Activated T-helper 17 cell treated with anti-CD3 and anti-CD28 coated beads, Interleukin-2, amount 50 U/mL, for 72 hours (primary cell): Measurements from ENCODE around the gene ZNF808. TPM values are rescaled to one million over a fixed set of nuclear protein-coding genes. Genes with fewer than 3 reads are reported as not detected.
A peak's percentile ranks its signal among the peaks of the same experiment; 100 is the strongest.
"Not testable (repeated sequence)": the region's sequence is repeated elsewhere in the genome, so short reads cannot be mapped to it uniquely, and the experiment has no call there.

Experiments
- ATAC-seq: fragments of 150-1000 bp; cut with Tn5 transposase; replicated peaks from 2 replicates; pipeline ENCODE4 v1.10.0; 2021; ENCODE audit warnings: mild to moderate bottlenecking, moderate library complexity
- H3K27ac Mint-ChIP-seq: one replicate; pipeline ENCODE4 v1.8.0; 2022; ENCODE audit warnings: mixed read lengths
- H3K27me3 Mint-ChIP-seq: one replicate; pipeline ENCODE4 v1.8.0; 2022; ENCODE audit warnings: mixed read lengths
- H3K36me3 Mint-ChIP-seq: one replicate; pipeline ENCODE4 v1.8.0; 2022; ENCODE audit warnings: low read depth, mild to moderate bottlenecking, mixed read lengths
- H3K4me1 Mint-ChIP-seq: one replicate; pipeline ENCODE4 v1.8.0; 2022; ENCODE audit warnings: mixed read lengths
- H3K4me3 Mint-ChIP-seq: one replicate; pipeline ENCODE4 v1.8.0; 2022; ENCODE audit warnings: mild to moderate bottlenecking, mixed read lengths
- H3K9me3 Mint-ChIP-seq: one replicate; pipeline ENCODE4 v1.8.0; 2022; ENCODE audit warnings: mixed read lengths
- total RNA-seq, 2 donors: library from RNA; stranded (reverse); gene quantifications; one replicate each; pipeline ENCODE4 v1.2.3, GENCODE V29; 2022

The ZNF808 gene
- total RNA-seq, 2 donors from 2014 or later: 20.5 to 45.0 TPM

DNA sequence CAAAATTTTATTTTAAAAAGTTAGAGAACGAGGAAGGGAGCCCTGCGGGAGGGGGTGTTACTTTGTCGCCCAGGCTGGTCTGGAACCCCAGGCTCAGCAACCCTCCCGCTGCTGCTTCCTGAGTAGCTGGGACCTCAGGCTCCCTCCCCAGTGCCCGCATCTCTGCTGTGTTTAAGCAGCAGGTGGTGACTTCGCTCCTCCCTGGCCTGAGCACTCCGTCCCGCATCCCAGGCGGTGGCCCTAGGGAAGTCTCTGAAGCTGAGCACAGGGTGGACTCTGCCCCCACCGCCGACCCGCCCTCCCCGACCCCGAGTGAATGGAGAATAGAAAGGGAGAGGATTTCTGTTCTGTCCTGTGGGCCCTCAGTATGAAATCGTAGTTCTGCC is 73.2 kb downstream of the ZNF808 start:
- Mint-ChIP-seq H3K4me3 (peak overlapping the region; percentile 83), H3K9me3 (peaks cover 22% of the 10 kb centered on the region), H3K4me1 (peaks cover 19% of the 10 kb centered on the region), H3K36me3 (peaks cover 29% of the 10 kb centered on the region), H3K27me3 (no peaks in the 10 kb centered on the region), H3K27ac (no peak overlapping the region)
- peak; percentile 33 for ATAC-seq

DNA sequence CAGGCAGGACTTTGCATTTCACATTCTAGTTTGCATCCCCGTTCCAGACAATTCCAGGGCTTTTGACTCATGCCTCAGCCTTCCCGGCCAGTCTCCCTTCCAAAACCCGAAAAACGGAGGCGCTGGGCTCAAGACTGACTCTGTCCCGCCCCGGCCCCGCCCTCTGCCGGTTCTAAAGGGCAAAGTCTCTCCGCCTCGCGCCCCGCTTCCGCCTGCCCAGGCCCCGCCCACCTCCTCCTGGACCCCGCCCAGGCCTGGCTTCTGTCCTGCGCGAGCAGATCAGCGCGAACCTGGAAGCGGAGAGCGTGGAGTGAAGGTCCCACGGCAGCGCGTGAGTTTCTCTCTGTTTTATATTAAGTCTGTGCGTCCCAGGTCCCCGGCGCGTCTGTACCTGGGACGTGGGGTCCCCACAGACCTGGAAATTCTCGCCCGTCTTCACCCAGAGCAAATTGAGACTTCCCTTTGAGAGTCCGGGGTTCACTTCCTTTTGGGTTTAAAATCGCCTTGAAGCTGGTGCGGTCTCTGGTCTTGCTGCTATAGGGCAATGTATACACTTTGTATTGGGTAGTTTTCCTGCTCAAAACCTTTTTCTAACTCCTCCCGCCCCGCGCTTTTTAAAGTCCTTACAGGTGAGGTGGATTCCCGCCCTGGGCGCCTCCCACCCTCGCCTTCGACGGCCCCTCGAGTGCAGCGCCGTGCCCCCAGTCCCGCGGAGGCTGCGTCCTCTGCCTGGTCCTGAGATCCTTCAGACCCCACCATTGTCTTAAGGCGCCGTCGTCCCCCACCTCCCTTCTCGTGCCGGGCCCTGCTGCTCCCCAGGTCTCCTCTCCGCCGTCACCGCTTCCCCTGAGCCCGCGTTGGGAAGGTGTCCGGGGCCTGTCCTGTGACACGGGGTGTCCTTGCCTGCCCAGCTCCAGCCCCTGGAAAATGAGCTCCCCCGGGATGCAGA is 73.8 kb downstream of the ZNF808 start:
- Mint-ChIP-seq H3K27me3 (no peaks in the 10 kb centered on the region), H3K27ac (peak overlapping the region; percentile 29), H3K9me3 (peaks cover 20% of the 10 kb centered on the region), H3K4me1 (peaks cover 22% of the 10 kb centered on the region), H3K36me3 (peaks cover 29% of the 10 kb centered on the region), H3K4me3 (peak overlapping the region; percentile 83)
- peak; percentile 99 for ATAC-seq

DNA sequence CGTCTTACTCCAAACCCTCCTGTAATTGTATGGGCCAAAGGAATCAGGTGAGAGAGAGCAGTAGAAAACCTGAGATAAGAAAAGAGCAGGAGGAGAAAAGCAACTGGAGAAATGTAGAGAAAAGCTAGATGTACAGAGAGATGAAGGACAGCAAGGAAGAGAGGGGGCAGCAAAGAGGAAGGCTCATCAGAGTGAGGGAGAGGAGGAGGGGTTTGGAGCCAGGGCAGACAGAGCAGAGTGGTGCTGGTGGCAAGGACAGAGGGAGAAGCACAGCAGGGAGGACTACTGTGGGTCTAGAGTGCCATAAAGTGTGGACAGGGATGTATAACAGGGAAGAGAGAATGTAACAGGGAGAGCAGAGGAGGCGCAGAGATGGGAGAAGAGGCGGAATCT is 74.5 kb downstream of the ZNF808 start:
- not testable (repeated sequence) for H3K27me3 Mint-ChIP-seq, ATAC-seq
- peaks cover 16% of the 10 kb centered on the region for H3K9me3 Mint-ChIP-seq

DNA sequence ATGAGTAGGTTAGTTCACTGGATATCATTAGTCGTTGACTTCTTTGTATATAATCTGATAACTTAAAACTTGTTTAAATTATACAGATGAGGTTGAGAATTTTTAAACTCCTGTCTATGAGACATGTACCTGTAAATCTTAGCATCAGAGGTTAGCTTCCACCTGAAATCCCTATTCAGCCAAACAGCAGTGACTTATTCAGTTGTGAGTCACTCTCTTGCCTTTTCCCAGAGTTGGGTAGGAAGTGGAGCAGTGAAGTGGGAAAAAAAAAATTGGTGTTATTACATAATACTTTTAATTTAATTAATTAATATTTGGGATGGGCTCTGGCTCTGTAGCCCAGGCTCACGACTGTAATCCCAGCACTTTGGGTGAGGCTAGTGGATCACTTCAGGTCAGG is 75.5 kb downstream of the ZNF808 start:
- H3K4me3 Mint-ChIP-seq: no peak overlapping the region
- peaks cover 18% of the 10 kb centered on the region for H3K4me1 Mint-ChIP-seq
- peaks cover 26% of the 10 kb centered on the region for H3K36me3 Mint-ChIP-seq
- peaks cover 9% of the 10 kb centered on the region for H3K9me3 Mint-ChIP-seq
- no peak for ATAC-seq
- no peaks in the 10 kb centered on the region for H3K27me3 Mint-ChIP-seq
- no peak overlapping the region for H3K27ac Mint-ChIP-seq

More for the DNA sequence above, 74.5 kb downstream of the ZNF808 start:
- Mint-ChIP-seq H3K36me3 (peaks cover 27% of the 10 kb centered on the region), H3K4me3 (peak overlapping the region; percentile 83), H3K4me1 (peaks cover 19% of the 10 kb centered on the region), H3K27ac (peak overlapping the region; percentile 29)

DNA sequence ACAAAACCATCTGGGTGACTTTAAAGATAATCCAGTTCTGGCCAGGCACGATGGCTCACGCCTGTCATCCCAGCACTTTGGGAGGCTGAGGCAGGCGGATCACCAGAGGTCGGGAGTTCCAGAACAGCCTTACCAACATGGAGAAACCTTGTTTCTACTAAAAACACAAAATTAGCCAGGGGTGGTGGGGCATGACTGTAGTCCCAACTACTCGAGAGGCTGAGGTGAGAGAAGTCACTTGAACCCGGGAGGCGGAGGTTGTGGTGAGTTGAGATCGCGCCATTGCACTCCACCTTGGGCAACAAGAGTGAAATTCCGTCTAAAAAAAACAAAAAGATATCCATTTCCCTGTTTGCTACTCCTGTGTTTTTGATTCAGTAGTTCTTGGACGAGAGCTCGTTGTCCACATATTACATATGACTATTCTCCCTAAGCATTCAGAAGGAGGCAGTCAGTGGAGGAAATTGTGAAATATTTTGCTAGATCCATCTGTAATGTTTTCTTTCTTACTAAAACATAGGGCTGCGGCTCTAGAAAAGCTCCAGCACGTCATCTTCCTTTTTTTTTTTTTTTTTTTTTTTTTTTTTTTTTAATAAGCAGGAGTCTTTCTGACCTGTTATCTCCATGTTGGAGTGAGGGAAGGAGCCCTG is 76.2 kb downstream of the ZNF808 start:
- Mint-ChIP-seq H3K27ac (no peak overlapping the region), H3K36me3 (peaks cover 28% of the 10 kb centered on the region), H3K27me3 (no peaks in the 10 kb centered on the region), H3K4me3 (no peak overlapping the region), H3K9me3 (peaks cover 9% of the 10 kb centered on the region), H3K4me1 (peaks cover 18% of the 10 kb centered on the region)
- no peak for ATAC-seq

Other genes with a start within 250 kb of the ZNF808 start
- gene ZNF480, start 230.5 kb upstream of the ZNF808 start, total RNA-seq: 1 to 10 TPM; 2.5 to 9.6 TPM
- 1 to 10 TPM in 1 of 2 donors, under 1 TPM in 1; 0.17 to 3.8 TPM for gene ZNF610, start 191.4 kb upstream of the ZNF808 start, total RNA-seq
- 1 to 10 TPM; 5.7 to 10.0 TPM for gene ZNF880, start 157.7 kb upstream of the ZNF808 start, total RNA-seq
- 10 to 100 TPM in 1 of 2 donors, 1 to 10 TPM in 1; 4.9 to 11.7 TPM for gene ZNF528, start 129.8 kb upstream of the ZNF808 start, total RNA-seq
- not detected for gene ZNF534, start 98.5 kb upstream of the ZNF808 start, total RNA-seq
- under 1 TPM; 0.11 to 0.85 TPM for gene ZNF578, start 74.1 kb upstream of the ZNF808 start, total RNA-seq
- gene ZNF701, start 42.6 kb downstream of the ZNF808 start, total RNA-seq: 10 to 100 TPM; 15.1 to 41.6 TPM
- gene ZNF83, start 110.7 kb downstream of the ZNF808 start, total RNA-seq: 10 to 100 TPM; 31.2 to 41.8 TPM
- gene ZNF611, start 207.4 kb downstream of the ZNF808 start, total RNA-seq: 10 to 100 TPM; 19.9 to 41.8 TPM